ENCODE data around the gene TAF9.
"Not testable (repeated sequence)": the region's sequence is repeated elsewhere in the genome, so short reads cannot be mapped to it uniquely, and the experiment has no call there.

TAF9 gene

DNA sequence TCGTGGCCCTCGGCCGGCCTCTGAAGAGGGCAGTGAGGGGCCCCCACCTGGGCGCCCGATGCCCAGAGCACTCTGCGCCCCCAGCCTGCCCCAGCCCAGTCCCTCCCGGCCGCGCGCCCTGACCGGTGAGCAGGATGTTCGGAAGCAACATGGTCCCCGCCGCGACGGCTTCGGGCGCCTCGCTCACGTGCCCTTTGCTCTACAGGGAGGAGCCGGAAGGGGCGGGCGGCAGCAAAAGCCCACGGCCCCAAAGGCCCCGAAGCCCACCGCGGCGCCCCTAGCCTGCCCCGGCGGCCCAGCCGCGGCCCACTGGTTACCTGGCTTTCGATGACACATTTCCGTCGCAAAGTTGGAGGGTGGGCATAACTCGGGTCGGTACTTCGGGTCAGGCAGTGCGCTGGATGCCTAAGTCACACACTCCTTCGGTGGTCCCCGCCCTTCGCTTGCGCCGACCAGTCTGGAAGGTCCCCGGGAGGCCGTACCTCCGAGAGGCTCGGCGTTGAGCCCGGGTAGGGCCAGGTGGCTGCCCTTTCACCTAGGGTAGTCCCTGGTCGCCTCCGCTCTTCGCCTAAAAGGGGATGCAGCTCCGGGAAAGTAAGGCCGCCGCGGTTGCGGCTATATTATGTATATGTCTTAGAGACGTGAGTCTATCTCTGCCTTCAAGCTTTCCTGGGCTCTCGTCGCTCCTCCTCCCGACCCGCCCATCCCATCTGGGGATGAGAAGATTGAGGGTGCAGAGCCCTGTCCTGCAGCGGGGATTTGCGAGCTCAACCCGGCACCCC lies at the start of gene TAF9, which contains the start of the genes AK6 and RAD17:
TSS of gene TAF9 (minus strand) at position 181 of the 782 bp plus-strand sequence. CDS start 3,783 bp downstream, outside the sequence.
TSS of gene AK6 (minus strand) at position 181 of the 782 bp plus-strand sequence. CDS start at position 151, 30 bp downstream.
TSS of gene RAD17 (plus strand) at position 479 of the 782 bp plus-strand sequence. CDS start 2,391 bp downstream, outside the sequence.
- DNase-seq = peak; percentile 86

DNA sequence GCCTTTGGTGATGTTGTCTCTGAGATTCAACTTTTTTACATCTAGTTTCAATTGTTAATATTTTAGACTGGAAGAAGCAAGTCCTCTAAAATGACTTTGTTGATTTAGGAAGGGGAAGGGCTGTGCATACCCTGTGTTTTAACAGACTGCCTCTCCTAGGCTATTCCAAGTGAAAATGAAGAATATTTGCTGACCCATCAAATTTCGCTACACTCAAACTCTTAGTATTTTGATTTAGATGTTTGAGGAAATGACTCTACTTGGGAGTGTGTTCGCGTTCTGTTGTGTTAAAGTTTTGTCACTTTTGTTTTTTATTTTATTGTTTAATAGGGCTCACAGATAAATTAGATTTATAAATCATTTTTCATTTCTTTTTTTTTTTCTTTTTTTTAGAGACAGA lies 49.2 kb upstream of the TAF9 start:
- DNase-seq = no peak

- no peak for DNase-seq
These were observed 47.4 kb upstream of the TAF9 start for GRCh38 chr5:69416699-69417098.

GRCh38 chr5:69416180-69416579 lies 46.9 kb upstream of the TAF9 start:
- peak; percentile 5 for DNase-seq

- peak; percentile 38 for DNase-seq
These were observed 46.3 kb upstream of the TAF9 start for GRCh38 chr5:69415584-69415958.

DNA sequence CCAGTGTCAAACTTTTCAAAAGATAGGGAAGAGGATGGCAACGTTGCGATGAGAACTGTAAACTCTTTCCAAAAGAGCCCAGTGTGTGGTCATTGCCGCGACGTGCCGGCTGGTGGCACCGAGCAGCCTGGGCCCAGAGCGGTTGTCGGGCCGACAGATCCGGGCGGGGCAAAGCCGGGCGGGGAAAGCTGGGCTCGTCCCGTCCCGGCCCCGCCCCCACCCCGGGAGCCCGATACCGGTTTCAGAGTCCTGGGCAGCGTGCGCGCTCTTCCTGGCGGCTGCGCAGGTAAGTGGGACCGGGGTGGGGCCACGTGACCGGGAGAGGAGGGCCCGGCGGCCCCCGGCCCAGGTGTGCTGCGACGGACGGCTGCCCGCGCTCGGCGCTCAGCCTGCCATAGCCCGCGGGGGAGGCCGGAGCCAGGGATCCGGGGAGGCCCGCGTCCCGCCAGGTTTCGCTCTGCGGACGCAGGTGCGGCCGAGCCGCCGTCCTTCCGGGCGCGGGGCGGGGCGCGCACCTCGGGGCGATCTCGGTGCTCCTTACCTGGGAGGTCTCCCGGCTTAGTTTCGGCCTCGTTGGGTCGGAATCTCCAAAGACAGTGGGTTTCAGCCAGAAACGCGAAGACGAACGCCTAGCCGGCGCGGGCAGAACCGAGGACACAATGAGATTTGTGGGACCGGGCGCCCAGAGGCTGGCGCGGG lies 45.7 kb upstream of the TAF9 start, which contains the start of gene MARVELD2:
TSS of gene MARVELD2 (plus strand) at position 232 of the 699 bp plus-strand sequence. CDS start 4,270 bp downstream, outside the sequence.
- DNase-seq = peak; percentile 97

DNA sequence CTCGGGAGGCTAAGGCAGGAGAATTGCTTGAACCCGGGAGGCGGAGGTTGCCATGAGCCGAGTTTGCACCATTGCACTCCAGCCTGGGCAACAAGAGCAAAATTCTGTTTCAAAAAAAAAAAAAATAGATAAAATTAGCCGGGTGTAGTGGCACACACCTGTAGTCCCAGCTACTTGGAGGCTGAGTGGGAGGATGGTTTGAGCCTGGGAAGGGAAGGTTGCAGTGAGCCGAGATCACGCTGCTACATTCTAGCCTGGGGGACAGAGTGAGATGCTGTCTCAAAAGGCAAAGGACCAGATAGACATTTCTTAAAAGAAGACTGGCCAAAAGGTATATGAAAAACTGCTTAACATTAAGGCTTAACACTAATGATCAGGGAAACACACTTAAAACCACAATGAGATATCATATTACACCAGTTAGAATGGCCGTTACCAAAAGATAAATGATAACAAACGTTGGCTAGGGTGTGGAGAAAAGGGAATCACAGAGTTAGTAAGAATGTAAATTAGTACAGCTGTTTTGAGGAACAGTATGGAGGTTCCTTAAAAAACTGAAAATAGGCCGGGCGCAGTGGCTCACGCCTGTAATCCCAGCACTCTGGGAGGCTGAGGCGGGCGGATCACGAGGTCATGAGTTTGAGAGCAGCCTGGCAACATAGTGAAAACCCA lies 35.5 kb upstream of the TAF9 start:
- DNase-seq = no peak

DNA sequence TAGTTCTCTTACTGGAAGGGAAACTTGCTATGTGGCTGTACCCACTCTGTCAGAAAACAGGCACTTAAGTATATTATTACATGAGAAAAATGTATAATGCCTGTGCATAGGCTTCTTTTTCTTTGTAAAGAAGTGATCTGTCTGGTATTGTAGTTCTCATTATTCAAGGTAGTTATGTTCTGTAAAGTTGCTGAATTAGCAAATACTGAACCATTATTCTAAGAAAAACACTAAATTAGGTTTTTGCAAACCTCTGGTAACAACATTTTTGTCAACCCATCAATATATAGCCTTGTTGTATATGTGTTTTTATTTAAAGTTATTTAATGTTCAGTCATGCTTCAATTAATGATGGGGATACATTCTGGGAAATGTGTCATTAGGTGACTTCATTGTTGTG lies 9.1 kb upstream of the TAF9 start:
- DNase-seq = no peak

DNA sequence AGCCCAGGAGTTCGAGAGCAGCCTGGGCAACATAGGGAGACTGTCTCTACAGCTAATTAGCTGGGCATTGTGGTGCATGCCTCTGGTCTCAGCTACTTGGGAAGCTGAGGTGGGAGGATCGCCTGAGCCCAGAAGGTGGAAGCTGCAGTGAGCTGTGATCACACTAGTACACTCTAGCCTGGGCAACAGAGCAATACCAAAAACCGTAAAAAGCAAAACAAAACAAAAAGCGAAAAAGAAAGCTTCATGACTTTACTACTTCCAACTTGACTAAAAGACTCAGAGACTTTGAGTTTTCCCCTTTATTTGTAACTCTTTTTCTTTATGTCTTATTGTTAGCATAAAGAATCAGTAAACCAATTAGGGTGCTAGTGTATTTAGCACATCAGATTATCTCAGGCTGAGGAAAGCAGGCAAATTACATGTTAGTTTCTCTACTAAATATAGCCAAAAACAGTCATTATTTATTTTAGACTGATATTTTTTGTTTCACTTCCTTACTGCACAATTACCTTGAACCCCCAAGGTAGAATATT lies 5.7 kb upstream of the TAF9 start:
- DNase-seq = no peak

GRCh38 chr5:69372394-69372793 lies 3.1 kb upstream of the TAF9 start:
- no peak for DNase-seq

DNA sequence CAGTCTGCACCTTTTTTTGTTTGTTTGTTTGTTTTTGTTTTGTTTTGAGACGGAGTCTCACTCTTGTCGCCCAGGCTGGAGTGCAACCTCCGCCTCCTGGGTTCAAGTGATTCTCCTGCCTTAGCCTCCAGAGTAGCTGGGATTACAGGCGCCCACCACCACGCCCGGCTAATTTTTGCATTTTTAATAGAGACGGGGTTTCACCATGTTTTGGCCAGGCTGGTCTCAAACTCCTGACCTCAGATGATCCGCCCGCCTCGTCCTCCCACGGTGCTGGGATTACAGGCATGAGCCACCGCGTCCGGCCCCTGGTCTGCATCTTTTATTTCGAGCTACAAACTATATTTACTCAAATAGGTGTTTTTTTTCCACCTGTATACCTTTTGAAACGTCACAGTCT lies 1.0 kb upstream of the TAF9 start:
- not testable (repeated sequence) for DNase-seq

DNA sequence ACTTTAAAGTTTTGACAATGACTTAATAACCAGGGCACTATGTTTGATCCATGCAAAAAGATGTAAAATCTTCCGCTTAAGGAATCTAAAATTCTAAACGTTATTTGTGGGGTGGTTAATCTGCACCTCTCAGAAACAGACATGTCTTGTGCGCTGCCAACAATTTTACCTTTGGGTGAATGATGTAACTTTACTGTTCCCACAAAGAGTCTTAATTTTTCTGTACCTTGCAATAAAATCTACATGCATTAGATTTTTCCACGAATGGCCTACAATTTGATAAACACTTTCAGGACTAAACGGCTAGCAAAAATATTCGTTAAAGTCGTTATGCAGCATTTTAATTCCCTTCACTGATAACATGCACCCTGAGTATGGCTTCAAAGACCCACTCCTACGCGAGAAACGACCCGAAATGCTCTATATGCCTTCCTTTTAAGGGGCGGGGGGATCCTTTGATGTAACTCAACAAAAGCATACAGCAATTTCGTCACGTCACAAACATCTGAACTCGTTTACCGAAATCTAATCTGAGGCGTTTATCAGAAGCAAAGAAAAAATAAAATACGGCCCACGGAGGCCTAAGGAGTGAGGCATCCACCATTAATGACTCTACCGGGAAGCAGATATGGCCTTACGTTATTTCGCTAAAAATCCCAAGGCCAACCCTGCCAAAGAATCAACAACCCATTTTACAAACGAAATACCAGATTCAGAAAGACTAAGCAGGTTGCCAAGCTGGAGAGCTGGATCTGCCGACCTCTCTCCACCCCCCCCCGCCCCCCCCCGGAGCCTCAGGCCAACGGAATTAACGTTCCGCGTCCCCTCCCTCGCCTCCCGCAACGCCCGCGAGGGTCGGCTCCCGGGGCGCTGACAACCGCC lies 621 bp downstream of the TAF9 start:
- DNase-seq = peak; percentile 66

GRCh38 chr5:69367697-69368279 lies 1.5 kb downstream of the TAF9 start:
- DNase-seq = no peak

DNA sequence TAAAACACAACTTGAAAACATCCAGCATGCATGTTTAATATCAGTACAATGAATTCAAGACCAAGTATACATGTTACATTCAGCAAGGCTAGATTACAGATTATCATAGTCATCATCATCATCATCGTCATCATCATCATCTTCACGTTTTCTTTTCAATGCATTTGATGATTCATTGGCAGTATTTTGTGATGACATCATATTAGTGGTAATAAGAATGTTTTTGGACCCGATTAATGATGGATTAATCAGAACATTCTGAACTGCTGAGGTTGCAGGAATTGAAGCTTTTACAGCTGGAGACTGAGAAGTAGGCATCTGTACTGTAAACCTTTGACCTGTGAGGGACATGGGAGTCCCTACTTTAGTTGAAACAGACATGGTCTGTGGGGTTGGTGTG lies 4.5 kb downstream of the TAF9 start:
- DNase-seq = no peak

DNA sequence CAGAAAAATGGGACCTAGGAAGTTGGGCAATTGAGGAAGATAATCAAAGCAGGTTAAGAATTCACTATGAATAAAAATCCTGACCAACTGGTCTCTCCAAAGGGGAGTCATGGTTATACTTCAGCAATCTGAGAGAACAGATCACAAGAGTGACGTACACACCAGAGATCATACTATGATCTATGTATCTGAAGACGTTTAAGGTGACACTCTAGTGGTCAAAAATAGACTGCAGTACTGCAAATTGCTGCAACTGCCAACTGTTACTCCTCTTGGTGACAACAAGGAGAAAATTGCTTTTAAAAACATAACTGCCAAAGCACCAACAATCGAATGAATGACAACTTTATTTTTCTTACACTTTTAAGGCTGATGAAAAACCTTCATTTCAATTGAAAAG lies 4.9 kb downstream of the TAF9 start:
- DNase-seq = no peak

DNA sequence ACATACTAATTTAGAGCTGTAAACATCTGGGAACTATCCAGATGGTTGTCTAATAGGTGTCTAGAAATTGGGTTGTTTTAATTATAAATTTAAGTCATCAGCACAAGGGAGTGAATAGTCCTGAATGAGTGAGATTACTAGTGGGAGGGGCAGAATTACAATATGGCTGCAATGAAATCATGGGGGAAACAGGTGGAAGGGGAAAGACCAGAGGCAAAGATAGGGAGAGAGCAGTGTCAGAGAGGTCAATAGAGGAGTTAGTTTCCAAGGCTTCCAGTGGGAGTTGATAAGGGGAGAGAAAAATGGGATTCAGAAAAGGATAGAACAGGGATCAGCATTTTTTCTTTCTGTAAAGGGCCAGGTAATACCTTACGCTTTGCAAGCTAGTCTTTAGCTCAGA lies 8.9 kb downstream of the TAF9 start:
- no peak for DNase-seq

DNA sequence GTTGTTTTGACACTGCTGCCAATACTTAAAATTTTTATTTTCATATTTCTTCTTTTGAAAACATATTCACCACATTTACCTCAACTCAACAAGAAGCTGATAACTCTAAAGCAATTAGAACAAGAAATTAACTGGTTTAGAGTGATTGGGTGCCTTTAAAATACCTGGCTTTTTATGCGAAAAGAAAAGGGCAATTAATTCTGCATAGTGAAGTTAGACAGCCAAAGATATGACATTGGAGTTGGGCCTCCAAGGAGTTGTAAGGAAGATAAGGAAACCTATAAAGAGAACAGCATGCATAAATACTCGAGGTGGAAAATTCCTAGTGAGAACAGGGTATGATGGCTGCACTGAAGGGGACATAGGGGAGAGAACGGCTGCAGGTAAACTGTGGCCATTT lies 9.6 kb downstream of the TAF9 start:
- no peak for DNase-seq

- DNase-seq = no peak
These were observed 18.7 kb downstream of the TAF9 start for GRCh38 chr5:69350664-69351063.

DNA sequence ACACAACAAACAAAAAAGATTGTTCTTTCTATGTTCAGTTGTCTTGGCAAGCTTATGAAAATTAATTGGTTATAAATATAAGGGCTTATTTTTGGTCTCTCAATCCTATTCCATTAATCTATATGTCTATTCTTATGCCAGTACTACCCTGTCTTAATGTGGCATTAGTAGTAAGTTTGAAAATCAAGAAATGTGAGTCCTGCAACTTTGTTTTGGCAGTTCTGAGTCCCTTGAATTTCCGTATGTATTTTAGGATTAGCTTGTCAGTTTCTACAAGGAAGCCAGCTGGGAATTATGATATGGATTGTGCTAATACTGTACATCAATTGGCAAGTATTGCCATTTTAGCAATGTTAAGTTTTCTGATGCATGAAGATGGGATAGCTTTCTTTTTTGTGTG lies 26.2 kb downstream of the TAF9 start:
- DNase-seq = no peak

DNA sequence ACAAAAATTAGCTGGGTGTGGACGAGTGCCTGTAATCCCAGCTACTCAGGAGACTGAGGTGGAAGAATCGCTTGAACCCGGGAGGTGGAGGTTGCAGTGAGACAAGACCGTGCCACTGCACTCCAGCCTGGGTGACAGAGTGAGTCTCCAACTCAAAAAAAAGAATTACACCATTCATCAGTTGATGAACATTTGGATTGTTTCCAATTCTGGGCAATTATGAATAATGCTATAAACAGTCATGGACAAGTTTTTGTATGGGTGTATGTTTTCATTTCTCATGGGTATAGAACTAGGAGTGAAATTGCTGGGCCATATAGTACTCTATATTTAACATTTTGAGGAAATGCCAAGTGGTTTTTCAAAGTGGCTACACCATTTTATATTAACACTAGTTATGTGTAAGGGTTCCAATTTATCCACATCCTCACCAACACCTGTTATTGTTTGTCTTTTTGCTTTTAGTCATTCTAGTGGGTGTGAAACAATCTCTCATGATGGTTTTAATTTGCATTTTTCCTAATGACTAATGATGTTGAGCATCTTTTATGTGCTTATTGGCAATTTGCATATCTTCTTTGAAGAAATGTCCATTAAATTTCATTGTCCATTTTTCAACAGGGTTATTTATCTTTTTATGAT lies 27.7 kb downstream of the TAF9 start:
- no peak for DNase-seq

DNA sequence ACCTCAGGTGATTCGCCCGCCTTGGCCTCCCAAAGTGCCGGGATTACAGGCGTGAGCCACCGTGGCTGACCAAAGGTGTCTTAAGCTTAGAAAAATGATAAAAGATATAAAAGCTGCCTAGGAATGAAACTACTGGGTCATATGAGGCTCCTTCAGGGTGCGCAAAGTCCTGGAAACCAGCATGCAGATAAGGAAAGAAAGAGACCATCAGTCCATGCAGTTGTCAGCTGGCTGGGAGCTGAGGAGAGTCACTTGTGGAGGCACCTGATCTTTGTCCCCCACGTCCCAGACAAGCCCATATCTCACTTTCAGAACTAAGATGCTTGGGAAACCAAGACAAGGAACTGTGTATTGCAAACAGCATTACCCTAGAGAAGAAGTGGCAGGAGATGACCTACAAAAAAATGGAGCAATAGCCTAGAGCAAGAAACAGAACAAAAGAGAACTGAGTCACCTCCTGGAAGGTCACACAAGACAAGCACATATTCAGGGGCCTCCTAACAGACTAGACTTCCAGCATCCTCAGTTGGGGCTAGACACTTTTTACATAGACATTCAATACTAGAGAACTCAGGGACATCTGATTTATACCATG lies 33.9 kb downstream of the TAF9 start:
- DNase-seq = no peak

All from COR-L47 (cell line).